Measurements from ENCODE around the gene UNC5A. TPM values are rescaled to one million over a fixed set of nuclear protein-coding genes. Genes with fewer than 3 reads are reported as not detected.

Gene UNC5A
- total RNA-seq, 2 donors from 2014 or later = not detected

DNA sequence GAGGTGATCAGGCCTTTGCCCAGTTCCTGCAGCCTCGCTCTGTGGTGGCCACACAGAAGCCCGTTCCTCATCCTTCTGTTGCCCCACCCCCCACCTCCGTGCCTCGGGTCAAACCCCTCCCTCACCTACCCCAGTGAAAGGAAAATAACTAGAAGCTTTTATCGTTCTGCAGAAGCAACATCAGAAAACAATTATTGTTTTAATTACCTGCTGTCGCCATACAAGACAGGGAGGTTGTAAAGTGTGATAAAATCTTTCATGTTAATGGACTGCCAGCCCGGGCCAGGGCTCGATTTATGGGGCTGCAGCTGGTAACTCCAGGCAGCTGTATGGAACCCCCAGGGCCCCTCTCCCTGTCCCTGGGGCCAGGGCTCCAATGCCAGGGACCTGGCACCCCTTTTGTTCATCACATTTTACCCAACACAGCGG, 20.6 kb downstream of the UNC5A start:
- H3K27me3 Mint-ChIP-seq = peaks cover 27% of the 10 kb centered on the region
- H3K27ac Mint-ChIP-seq = no peak overlapping the region
- H3K9me3 Mint-ChIP-seq = peaks cover 5% of the 10 kb centered on the region
- no peaks in the 10 kb centered on the region for H3K36me3 Mint-ChIP-seq (ENCODE audit: low read depth)
- peaks cover 6% of the 10 kb centered on the region for H3K4me1 Mint-ChIP-seq
- ATAC-seq (replicated peaks) = no peak
- no peak overlapping the region for H3K4me3 Mint-ChIP-seq

DNA sequence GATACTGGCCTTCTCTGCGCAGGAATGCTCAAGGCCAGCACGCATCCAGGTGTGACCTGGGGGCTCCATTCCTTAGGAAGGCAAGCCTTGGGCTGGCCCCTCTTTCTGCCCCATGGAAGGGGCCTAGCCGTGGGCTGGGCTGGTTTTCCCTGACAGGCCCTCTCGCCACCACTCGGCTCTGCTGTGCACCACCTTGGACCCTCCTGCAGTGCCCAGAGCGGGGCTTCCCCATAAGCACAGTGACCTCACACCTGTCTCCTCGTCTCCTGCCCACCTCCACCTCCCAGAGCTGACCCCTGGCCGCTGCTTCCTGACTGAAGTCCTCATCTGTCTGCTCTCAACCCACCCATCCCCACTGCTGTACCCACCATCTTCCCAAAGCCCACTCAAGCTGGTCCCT, 21.1 kb downstream of the UNC5A start:
- Mint-ChIP-seq H3K4me1 (peaks cover 6% of the 10 kb centered on the region), H3K27me3 (peaks cover 27% of the 10 kb centered on the region), H3K4me3 (no peak overlapping the region), H3K9me3 (peaks cover 5% of the 10 kb centered on the region), H3K36me3 (ENCODE audit: low read depth) (no peaks in the 10 kb centered on the region), H3K27ac (no peak overlapping the region)
- no peak for ATAC-seq (replicated peaks)

DNA sequence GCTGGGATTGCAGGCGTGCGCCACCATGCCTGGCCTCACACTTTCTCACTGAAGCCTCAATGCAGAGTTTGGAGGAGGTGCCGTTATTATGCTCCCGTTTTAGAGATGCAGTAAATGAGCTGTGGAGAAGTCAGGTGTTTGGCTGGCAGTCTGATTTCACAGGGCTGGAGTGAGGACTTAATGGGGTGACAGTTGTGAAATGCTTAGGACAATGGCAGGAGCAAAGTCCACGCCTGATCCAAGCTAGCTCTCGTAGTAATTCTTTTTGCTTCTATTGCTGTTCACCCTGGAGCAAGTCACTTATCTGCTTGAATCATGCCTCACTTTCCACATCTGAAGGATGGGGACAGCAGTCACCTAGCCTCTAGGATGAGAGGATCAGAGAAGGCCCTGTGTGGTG, 21.8 kb downstream of the UNC5A start:
- Mint-ChIP-seq H3K27ac (no peak overlapping the region), H3K36me3 (ENCODE audit: low read depth) (no peaks in the 10 kb centered on the region), H3K27me3 (peaks cover 27% of the 10 kb centered on the region), H3K4me3 (no peak overlapping the region), H3K9me3 (peaks cover 5% of the 10 kb centered on the region), H3K4me1 (peaks cover 6% of the 10 kb centered on the region)
- ATAC-seq (replicated peaks) = no peak

DNA sequence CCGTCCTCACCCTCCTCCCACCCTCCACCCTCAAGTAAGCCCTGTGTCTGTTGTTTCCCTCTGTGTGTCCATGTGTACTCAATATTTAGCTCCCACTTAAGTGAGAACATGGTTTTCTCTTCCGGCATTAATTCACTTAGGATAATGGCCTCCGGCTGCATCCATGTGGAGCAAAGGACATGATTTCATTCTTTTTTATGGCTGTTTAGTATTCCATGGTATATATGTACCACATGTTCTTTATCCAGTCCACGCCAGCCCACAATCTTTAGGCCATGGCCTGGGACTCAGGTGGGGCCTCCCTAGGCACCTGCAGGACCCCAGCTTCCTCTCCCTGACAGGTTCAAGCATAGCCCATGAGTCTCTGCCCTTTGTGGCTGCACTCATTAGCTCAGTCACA, 22.9 kb downstream of the UNC5A start:
- H3K9me3 Mint-ChIP-seq = peaks cover 5% of the 10 kb centered on the region
- peaks cover 6% of the 10 kb centered on the region for H3K4me1 Mint-ChIP-seq
- H3K36me3 Mint-ChIP-seq (ENCODE audit: low read depth) = no peaks in the 10 kb centered on the region
- H3K27ac Mint-ChIP-seq = no peak overlapping the region
- H3K4me3 Mint-ChIP-seq = no peak overlapping the region
- no peak for ATAC-seq (replicated peaks)
- peaks cover 27% of the 10 kb centered on the region for H3K27me3 Mint-ChIP-seq

DNA sequence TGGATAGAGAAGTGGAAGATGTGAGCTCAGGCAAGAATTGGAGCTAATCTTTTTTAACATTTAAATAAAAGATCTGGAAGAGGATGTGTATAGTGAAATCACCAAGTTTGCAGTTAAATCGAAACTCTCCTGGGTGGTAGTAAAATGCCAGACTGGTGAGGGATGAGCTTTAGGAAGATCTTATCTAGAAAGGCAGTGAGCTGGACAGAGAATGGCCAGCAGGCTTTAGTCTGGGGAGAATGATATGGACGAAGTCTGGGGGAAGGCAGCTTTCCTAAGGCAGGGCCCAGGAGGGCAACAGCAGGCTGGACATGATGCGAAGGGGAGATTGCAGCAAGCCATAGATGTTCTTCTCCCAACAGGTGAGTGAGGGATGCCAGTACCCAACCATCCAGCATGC, 25.6 kb downstream of the UNC5A start:
- no peaks in the 10 kb centered on the region for H3K9me3 Mint-ChIP-seq
- no peaks in the 10 kb centered on the region for H3K4me1 Mint-ChIP-seq
- no peak overlapping the region for H3K4me3 Mint-ChIP-seq
- no peak for ATAC-seq (replicated peaks)
- no peaks in the 10 kb centered on the region for H3K36me3 Mint-ChIP-seq (ENCODE audit: low read depth)
- H3K27ac Mint-ChIP-seq = no peak overlapping the region
- H3K27me3 Mint-ChIP-seq = peaks cover 25% of the 10 kb centered on the region

DNA sequence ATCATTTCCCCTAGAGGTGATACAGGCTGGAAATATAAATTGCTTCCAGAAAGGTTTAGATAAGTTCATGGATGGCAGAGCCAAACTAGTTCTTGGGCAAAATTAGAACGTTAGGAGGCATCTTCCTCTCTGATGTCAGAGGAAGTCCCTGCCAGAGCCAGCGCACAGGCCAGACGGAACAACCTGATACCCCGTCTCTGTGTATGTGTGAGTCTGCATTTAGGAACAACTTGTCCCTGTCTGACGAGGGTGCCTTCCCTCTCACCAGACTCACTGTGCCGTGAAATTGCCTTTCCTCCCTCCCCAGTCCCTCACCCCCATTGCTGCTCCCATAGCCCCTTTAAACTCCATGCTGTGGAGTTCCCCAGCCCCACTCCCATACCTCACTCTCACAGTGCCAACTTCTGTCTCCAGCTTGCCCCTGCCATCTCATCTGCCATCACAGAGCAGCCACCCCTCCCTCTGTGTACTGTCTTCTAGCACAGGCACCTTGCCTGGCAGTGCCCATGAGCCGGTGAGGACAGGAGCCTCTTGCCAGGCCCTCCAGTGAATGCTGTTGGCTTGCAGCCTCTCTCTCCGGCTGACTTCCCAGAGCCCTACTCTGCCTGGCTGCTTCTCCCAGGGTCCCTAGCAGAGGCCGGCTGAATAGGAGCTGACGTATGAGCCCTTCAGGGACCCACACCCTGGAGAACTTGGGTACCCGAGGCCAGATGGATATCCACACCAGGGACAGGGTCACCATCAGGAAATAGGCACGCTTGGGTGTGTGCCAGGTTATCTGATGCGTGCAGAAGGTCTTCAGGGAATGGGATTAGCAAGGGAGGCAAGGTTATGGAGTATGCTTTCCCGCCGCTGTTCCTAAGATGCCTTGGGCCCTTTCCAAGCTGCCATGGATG, 26.7 kb downstream of the UNC5A start:
- no peaks in the 10 kb centered on the region for H3K9me3 Mint-ChIP-seq
- H3K27me3 Mint-ChIP-seq = peaks cover 29% of the 10 kb centered on the region
- H3K4me3 Mint-ChIP-seq = no peak overlapping the region
- H3K27ac Mint-ChIP-seq = no peak overlapping the region
- no peak for ATAC-seq (replicated peaks)
- no peaks in the 10 kb centered on the region for H3K4me1 Mint-ChIP-seq
- no peaks in the 10 kb centered on the region for H3K36me3 Mint-ChIP-seq (ENCODE audit: low read depth)

DNA sequence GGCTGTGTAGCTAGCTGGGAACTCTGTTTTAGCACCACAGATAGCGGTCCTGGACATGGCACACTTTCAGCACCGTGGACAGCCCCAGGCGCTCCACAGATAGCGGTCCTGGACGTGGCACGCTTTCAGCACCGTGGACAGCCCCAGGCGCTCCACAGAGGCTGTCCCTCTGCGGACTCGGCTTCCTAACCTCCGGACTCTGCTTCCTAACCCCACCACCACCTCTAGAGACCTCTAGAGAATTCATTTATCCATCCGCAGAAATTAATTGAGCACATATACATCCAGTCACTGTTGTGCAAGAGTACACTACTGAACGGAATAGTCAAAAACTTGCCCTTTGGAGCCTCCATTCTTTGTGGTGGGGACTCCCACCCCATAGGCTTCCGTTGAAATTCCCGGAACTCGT, 27.4 kb downstream of the UNC5A start:
- no peaks in the 10 kb centered on the region for H3K9me3 Mint-ChIP-seq
- no peaks in the 10 kb centered on the region for H3K36me3 Mint-ChIP-seq (ENCODE audit: low read depth)
- no peak overlapping the region for H3K27ac Mint-ChIP-seq
- no peak overlapping the region for H3K4me3 Mint-ChIP-seq
- no peaks in the 10 kb centered on the region for H3K4me1 Mint-ChIP-seq
- peak; percentile 59 for ATAC-seq (replicated peaks)
- H3K27me3 Mint-ChIP-seq = peaks cover 23% of the 10 kb centered on the region

DNA sequence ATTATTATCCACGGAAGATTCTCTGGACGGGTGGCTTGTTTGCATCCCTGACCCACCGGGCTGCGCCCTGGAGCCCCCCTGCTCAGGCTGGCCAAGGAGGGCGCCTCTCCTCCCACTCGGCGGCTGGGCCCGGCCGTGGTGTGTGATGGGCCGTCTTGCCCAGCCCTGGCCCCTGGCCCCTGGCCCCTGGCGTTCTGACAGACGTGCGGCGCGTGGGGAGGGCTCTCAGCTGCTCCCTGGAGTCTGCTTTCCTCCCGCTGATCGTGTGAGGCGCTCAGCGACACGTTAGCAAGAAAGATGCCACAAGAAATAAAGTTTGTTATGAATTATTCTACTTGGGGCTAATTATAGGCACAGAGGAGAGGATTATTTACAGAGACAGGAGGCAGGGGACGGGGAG, 33.3 kb downstream of the UNC5A start:
- no peaks in the 10 kb centered on the region for H3K36me3 Mint-ChIP-seq (ENCODE audit: low read depth)
- no peak for ATAC-seq (replicated peaks)
- H3K4me1 Mint-ChIP-seq = no peaks in the 10 kb centered on the region
- peaks cover 28% of the 10 kb centered on the region for H3K27me3 Mint-ChIP-seq
- no peaks in the 10 kb centered on the region for H3K9me3 Mint-ChIP-seq
- H3K4me3 Mint-ChIP-seq = no peak overlapping the region
- H3K27ac Mint-ChIP-seq = no peak overlapping the region

DNA sequence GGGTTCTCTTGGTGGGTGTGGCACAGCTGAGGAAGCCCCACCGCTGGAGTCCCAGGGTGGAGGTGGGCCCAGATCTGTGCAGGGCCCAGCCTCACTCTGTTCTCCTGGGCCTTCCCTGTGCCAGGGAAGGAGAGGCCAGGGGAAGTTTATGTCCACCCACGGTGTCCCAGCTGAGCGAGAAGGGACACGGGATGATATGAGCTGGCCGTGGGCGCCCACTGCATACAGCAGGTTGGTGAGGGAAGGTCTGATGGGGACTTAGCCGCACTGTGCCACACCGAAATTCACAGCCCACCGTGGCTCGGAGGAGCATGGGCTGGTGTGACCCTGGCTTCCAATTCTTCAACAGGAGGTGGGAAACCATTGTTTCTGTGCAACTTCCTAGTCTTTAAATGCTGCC, 33.9 kb downstream of the UNC5A start:
- Mint-ChIP-seq H3K4me3 (no peak overlapping the region), H3K36me3 (ENCODE audit: low read depth) (no peaks in the 10 kb centered on the region), H3K27me3 (peaks cover 28% of the 10 kb centered on the region), H3K27ac (no peak overlapping the region), H3K4me1 (no peaks in the 10 kb centered on the region), H3K9me3 (no peaks in the 10 kb centered on the region)
- no peak for ATAC-seq (replicated peaks)

DNA sequence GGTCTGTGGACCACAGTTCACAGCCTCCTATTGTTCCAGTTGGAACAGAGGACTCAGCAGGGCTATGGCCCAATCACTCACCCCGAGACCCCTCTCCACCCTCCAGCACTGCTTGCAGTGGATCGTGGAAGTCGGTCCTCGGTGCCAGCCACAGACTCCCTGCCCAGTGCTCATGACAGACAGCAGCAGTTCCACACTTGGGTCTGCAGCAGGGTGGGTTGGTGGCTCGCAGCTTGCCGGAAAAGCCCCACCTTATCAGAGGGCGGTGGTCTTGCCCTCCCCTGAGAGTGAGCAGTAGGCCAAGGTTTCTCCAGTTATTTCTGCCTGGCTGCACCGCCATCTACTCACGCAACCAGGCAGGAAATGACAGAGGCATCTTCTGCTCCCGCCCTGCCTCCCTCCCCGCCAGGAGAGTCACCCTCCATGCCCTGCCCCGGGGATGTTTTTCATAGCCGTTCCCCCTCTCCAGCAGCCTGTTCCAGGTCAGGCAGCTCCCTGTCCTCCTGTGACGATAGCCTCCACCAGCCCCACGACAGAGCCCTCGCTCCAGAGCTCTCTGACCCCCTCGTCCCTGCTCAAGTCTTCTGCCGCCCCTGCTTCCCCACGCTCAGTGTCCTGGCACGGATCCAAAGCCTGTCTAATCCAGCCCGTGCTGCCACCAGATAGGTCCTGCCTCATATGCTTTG, 34.5 kb downstream of the UNC5A start:
- Mint-ChIP-seq H3K9me3 (no peaks in the 10 kb centered on the region), H3K4me1 (no peaks in the 10 kb centered on the region), H3K36me3 (ENCODE audit: low read depth) (no peaks in the 10 kb centered on the region), H3K27ac (no peak overlapping the region), H3K27me3 (peaks cover 29% of the 10 kb centered on the region), H3K4me3 (no peak overlapping the region)
- no peak for ATAC-seq (replicated peaks)

DNA sequence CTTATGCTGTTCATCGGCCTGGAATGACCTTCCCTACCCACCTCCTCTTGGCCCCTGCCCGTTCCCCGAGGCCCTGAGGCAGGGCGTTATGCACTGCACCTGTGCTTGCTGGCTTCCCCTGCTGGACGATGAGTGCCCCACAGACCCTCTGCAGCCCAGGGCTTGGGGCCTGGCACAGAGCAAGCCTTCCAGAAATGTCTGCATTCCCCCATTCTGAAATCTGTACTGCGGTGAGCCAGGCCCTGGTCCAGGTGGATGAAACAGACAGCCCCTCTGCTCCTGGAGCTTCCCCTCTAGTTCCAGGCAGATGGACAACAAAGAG, 35.0 kb downstream of the UNC5A start:
- Mint-ChIP-seq H3K4me1 (no peaks in the 10 kb centered on the region), H3K27me3 (peaks cover 31% of the 10 kb centered on the region), H3K27ac (no peak overlapping the region), H3K36me3 (ENCODE audit: low read depth) (no peaks in the 10 kb centered on the region), H3K9me3 (no peaks in the 10 kb centered on the region), H3K4me3 (no peak overlapping the region)
- ATAC-seq (replicated peaks) = no peak

DNA sequence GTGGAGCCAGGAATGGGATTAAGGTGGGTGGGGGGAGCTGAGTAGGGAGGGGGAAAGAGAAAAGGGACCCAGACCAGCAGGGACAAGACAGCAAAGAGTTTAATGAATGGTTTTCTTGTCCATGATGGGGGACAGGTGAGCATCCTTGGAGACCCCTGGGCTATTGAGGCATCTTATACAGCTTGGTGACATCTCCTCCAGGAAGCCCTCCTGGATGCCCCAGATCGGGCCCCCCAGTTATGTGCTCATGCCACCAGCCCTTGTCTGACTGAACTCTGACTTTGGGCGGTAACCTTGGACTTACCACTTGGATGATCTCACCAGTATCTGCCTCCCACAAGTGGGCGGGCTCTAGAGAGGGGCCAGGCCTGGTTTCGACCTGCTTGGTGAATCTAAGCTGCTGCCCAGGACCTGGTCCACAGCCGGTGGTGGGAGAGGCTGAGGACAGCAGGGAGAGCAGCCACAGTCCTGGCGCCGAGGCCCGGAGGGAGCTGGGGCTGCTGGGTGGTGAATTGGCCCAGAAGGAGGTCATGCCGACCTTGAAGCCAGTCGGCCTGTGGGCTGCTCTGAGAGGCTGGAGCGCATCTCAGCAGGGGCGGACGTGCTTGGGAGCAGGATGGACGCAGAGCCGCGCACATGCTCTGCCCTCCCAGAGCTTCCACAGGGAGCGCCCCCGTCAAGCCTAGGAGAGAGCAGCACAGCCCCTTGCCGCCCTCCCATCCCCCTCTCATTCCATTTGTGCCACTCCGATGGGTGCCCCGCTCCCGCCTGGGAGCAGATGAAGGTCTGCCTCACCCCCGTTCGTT, 36.2 kb downstream of the UNC5A start:
- peak; percentile 38 for ATAC-seq (replicated peaks)
- H3K27me3 Mint-ChIP-seq = peaks cover 33% of the 10 kb centered on the region
- H3K27ac Mint-ChIP-seq = no peak overlapping the region
- H3K36me3 Mint-ChIP-seq (ENCODE audit: low read depth) = no peaks in the 10 kb centered on the region
- H3K9me3 Mint-ChIP-seq = no peaks in the 10 kb centered on the region
- no peaks in the 10 kb centered on the region for H3K4me1 Mint-ChIP-seq
- H3K4me3 Mint-ChIP-seq = no peak overlapping the region

DNA sequence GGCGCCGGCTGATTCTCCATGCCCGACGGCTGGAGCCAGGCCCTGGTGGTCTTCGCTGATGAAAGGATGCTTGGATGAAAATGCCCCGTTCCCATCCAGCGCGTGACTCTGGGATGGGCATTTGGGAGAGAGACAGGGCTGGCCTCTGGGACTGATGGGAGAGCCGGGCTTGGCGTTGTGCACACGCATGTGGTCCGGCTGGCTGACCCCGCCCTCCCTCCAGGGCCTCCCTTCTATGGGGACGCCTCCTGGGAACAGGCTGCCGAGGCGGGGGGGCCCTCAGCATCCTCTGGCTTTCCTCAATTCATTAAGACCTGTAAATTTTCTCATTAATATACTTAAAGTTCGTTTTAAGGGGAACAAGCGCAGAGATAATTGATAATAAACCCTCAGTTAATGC, 36.8 kb downstream of the UNC5A start:
- no peaks in the 10 kb centered on the region for H3K4me1 Mint-ChIP-seq
- peaks cover 33% of the 10 kb centered on the region for H3K27me3 Mint-ChIP-seq
- ATAC-seq (replicated peaks) = no peak
- H3K9me3 Mint-ChIP-seq = no peaks in the 10 kb centered on the region
- H3K4me3 Mint-ChIP-seq = no peak overlapping the region
- no peak overlapping the region for H3K27ac Mint-ChIP-seq
- H3K36me3 Mint-ChIP-seq (ENCODE audit: low read depth) = no peaks in the 10 kb centered on the region

DNA sequence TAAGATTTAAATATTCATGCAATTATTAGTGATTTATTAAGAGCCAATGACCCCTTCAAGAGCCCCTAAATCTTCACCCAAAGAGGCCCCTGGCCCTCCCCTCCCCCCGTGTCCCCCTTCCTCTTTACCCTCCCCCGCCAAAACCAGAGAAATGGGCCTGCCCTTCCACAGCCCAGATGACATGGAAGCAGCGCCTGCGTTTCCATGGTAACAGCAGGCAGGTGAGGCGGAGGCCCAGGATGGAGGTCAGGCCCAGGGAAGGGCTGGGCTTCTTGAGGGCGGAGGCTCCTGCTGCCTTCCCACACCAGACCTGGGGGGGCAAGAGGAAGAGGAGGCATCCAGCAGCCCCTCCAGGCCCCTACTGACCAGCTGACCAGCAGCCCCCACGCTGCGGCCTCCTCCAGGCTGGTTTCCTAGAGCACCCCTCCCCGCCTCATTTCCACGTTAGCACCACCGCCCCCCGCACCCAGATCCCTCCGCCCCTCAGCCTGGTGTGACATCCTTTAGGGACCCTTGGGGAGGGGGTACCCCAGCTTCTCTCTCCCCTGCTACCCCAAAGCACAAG, 37.4 kb downstream of the UNC5A start:
- no peak for ATAC-seq (replicated peaks)
- no peaks in the 10 kb centered on the region for H3K36me3 Mint-ChIP-seq (ENCODE audit: low read depth)
- no peak overlapping the region for H3K4me3 Mint-ChIP-seq
- H3K9me3 Mint-ChIP-seq = no peaks in the 10 kb centered on the region
- H3K4me1 Mint-ChIP-seq = no peaks in the 10 kb centered on the region
- peaks cover 37% of the 10 kb centered on the region for H3K27me3 Mint-ChIP-seq
- H3K27ac Mint-ChIP-seq = no peak overlapping the region
